ENCODE results near the gene CILP2. TPM values are rescaled to one million over a fixed set of nuclear protein-coding genes. Genes with fewer than 3 reads are reported as not detected.

CILP2 gene
- total and polyA plus RNA-seq, 2 of the 8 experiments (the other 6 are each of a cell fraction or from before 2014, with no cell fraction given) = 4.4 to 5.8 TPM

DNA sequence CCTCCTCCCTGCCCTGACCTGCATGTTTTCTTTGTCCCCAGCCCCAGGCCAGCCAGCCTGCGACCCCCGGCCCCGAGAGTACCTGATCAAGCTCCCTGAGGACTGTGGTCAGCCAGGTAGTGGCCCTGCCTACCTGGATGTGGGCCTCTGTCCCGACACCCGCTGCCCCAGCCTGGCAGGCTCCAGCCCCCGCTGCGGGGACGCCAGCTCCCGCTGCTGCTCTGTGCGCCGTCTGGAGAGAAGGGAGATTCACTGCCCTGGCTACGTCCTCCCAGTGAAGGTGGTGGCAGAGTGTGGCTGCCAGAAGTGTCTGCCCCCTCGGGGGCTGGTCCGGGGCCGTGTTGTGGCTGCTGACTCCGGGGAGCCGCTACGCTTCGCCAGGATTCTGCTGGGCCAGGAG is 5.6 kb downstream of the CILP2 start (continued):
- TF ChIP-seq, protein P1, sequence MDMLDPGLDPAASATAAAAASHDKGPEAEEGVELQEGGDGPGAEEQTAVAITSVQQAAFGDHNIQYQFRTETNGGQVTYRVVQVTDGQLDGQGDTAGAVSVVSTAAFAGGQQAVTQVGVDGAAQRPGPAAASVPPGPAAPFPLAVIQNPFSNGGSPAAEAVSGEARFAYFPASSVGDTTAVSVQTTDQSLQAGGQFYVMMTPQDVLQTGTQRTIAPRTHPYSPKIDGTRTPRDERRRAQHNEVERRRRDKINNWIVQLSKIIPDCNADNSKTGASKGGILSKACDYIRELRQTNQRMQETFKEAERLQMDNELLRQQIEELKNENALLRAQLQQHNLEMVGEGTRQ (IDR thresholded peaks at IDR 0.05; ENCODE audit: low read length) = no peak
- no peak for TF ChIP-seq POLR2A (IDR thresholded peaks at IDR 0.05; ENCODE audit: control extremely low read depth in 1 of 2, low read depth in 2 of 2, low read length in 2 of 2)
- no peak for TF ChIP-seq TBP (IDR thresholded peaks at IDR 0.05; ENCODE audit: low read depth, low read length)
- no peak for TF ChIP-seq SP1 (IDR thresholded peaks at IDR 0.05; ENCODE audit: low read depth, low read length)
- no peak for TF ChIP-seq NRF1 (IDR thresholded peaks at IDR 0.05; ENCODE audit: low read depth, low read length)
- TF ChIP-seq POU5F1 (IDR thresholded peaks at IDR 0.05; ENCODE audit: low read depth, low read length) = no peak
- no peak for TF ChIP-seq SIX5 (IDR thresholded peaks at IDR 0.05; ENCODE audit: low read depth, low read length)
- TF ChIP-seq CTBP2 (IDR thresholded peaks at IDR 0.05; ENCODE audit: borderline replicate concordance, insufficient read depth, insufficient read length, low read length) = no peak
- no peak for TF ChIP-seq KDM1A (IDR thresholded peaks at IDR 0.05; ENCODE audit: borderline replicate concordance, low read length)
- no peak for TF ChIP-seq TAF7 (optimal IDR thresholded peaks at IDR 0.05; ENCODE audit: borderline replicate concordance, low read depth, low read length)

Measured in H1 (cell line).